NCI-H1417 (cell line): ENCODE measurements around the gene CLINT1.

Experiments
- DNase-seq, 3 experiments: peaks; one replicate each; lab custom pipeline; 2025; lab: John Stamatoyannopoulos, UW

CLINT1 gene

GRCh38 chr5:157820593-157821252 lies 38.2 kb downstream of the CLINT1 start:
- DNase-seq, result peak in 2 of 3 experiments; percentile 11 to 40

GRCh38 chr5:157819502-157820115 lies 39.3 kb downstream of the CLINT1 start:
- peak in 1 of 3 experiments; percentile 54 for DNase-seq

- DNase-seq, result no peak
Measured at GRCh38 chr5:157818368-157818767, 40.6 kb downstream of the CLINT1 start.

GRCh38 chr5:157817928-157818327 lies 41.0 kb downstream of the CLINT1 start:
- no peak for DNase-seq

- no peak for DNase-seq
Measured at GRCh38 chr5:157817387-157817702, 41.6 kb downstream of the CLINT1 start.

GRCh38 chr5:157816682-157817386 lies 42.1 kb downstream of the CLINT1 start:
- DNase-seq, result peak in 2 of 3 experiments; percentile 8 to 12

- no peak for DNase-seq
Measured at GRCh38 chr5:157812086-157812485, 46.9 kb downstream of the CLINT1 start.

GRCh38 chr5:157808043-157808442 lies 50.9 kb downstream of the CLINT1 start:
- no peak for DNase-seq

GRCh38 chr5:157802736-157803135 lies 56.2 kb downstream of the CLINT1 start:
- DNase-seq, result no peak

GRCh38 chr5:157800137-157800536 lies 58.8 kb downstream of the CLINT1 start:
- no peak for DNase-seq

GRCh38 chr5:157799578-157799977 lies 59.4 kb downstream of the CLINT1 start:
- peak in 1 of 3 experiments; percentile 0 for DNase-seq

GRCh38 chr5:157793301-157793700 lies 65.6 kb downstream of the CLINT1 start:
- no peak for DNase-seq

GRCh38 chr5:157785801-157786200 lies 73.1 kb downstream of the CLINT1 start:
- peak in 2 of 3 experiments; percentile 16 to 76 for DNase-seq

- no peak for DNase-seq
Measured at GRCh38 chr5:157779221-157779620, 79.7 kb downstream of the CLINT1 start.

GRCh38 chr5:157778121-157778805 lies 80.7 kb downstream of the CLINT1 start:
- peak in 1 of 3 experiments; percentile 87 for DNase-seq

- peak in 2 of 3 experiments; percentile 1 to 66 for DNase-seq
Measured at GRCh38 chr5:157772127-157772526, 86.8 kb downstream of the CLINT1 start.

GRCh38 chr5:157770665-157771064 lies 88.3 kb downstream of the CLINT1 start:
- no peak for DNase-seq

GRCh38 chr5:157767689-157768088 lies 91.3 kb downstream of the CLINT1 start:
- DNase-seq, result no peak

GRCh38 chr5:157766902-157767301 lies 92.0 kb downstream of the CLINT1 start:
- no peak for DNase-seq

- DNase-seq, result peak in 1 of 3 experiments; percentile 82
Measured at GRCh38 chr5:157766442-157766841, 92.5 kb downstream of the CLINT1 start.

GRCh38 chr5:157764531-157764930 lies 94.4 kb downstream of the CLINT1 start:
- no peak for DNase-seq
